SK-N-SH (cell line): Measurements from ENCODE around the gene PTGFRN. TPM values are rescaled to one million over a fixed set of nuclear protein-coding genes. Genes with fewer than 3 reads are reported as not detected.

ENCODE experiments used
- CTCF ChIA-PET: fragments of 300-600, 350-600 bp; formaldehyde crosslinking; extraction: SDS; loops from one replicate; lab custom pipeline; 2021; lab: Yijun Ruan, JAX
- POLR2A ChIA-PET: fragments of 350-600 bp; sonication (Branson Sonifier 250); formaldehyde crosslinking; extraction: SDS; loops from one replicate; lab custom pipeline; 2020; ENCODE audit warnings: antibody characterized with exemption, inconsistent platforms; lab: Yijun Ruan, JAX
- DNase-seq: peaks from one replicate; pipeline ENCODE4 v3.0.0; 2012
- H2AFZ ChIP-seq: fragments of 200-600 bp; sonication (generic); 2 replicates; pipeline ENCODE4 v1.8.1; 2016; ENCODE audit warnings: antibody characterized with exemption, mild to moderate bottlenecking, low read depth
- H3F3A ChIP-seq: fragments of 200-600 bp; sonication (generic); replicated peaks from 2 replicates; pipeline ENCODE3; 2016; ENCODE audit warnings: antibody characterized with exemption, mild to moderate bottlenecking; ENCODE audit not compliant: insufficient read depth
- H3K27ac ChIP-seq, 2 experiments: fragments of 200-500 bp in 1 of 2; fragments of 200-600 bp in 1 of 2; sonication (Bioruptor generic) in 1 of 2; sonication (generic), shearing (Covaris generic) in 1 of 2; 2 replicates each; pipeline versions ENCODE4 v1.5.1 to v1.6.1; 2014 to 2016; ENCODE audit warnings: low read depth in 2 of 2, inconsistent platforms in 1 of 2, low read length in 1 of 2, mild to moderate bottlenecking in 1 of 2, mixed read lengths in 1 of 2
- H3K27me3 ChIP-seq: fragments of 200-600 bp; sonication (generic), shearing (Covaris generic); 2 replicates; pipeline ENCODE4 v1.6.1; 2016; ENCODE audit warnings: mixed run types; ENCODE audit not compliant: insufficient read depth
- H3K36me3 ChIP-seq, 2 experiments: fragments of 200-500 bp in 1 of 2; fragments of 200-600 bp in 1 of 2; sonication (Bioruptor generic) in 1 of 2; sonication (generic) in 1 of 2; replicated peaks in 1 of 2; 2 replicates each; pipeline versions ENCODE3 to v1.5.1; 2014 to 2016; ENCODE audit warnings: low read length in 1 of 2, mild to moderate bottlenecking in 1 of 2; ENCODE audit not compliant: insufficient read depth in 2 of 2, control insufficient read depth in 1 of 2
- H3K4me1 ChIP-seq, 2 experiments: fragments of 200-500 bp in 1 of 2; fragments of 200-600 bp in 1 of 2; sonication (Bioruptor generic) in 1 of 2; sonication (generic), shearing (Covaris generic) in 1 of 2; 2 replicates each; pipeline versions ENCODE4 v1.5.1 to v1.6.1; 2014 to 2016; ENCODE audit warnings: low read depth in 1 of 2, low read length in 1 of 2, mixed run types in 1 of 2; ENCODE audit not compliant: insufficient read depth in 2 of 2, control insufficient read depth in 1 of 2
- H3K4me2 ChIP-seq: fragments of 200-600 bp; sonication (generic), shearing (Covaris generic); 2 replicates; pipeline ENCODE4 v1.6.1; 2017; ENCODE audit warnings: mixed run types
- H3K4me3 ChIP-seq, 2 experiments: fragments of 200-500 bp in 1 of 2; fragments of 200-600 bp in 1 of 2; sonication (Bioruptor generic) in 1 of 2; sonication (generic), shearing (Covaris generic) in 1 of 2; 2 replicates each; pipeline versions ENCODE4 v1.5.1 to v1.8.1; 2014 to 2016; ENCODE audit warnings: low read depth in 2 of 2, inconsistent platforms in 1 of 2, low read length in 1 of 2, mild to moderate bottlenecking in 1 of 2, mixed read lengths in 1 of 2, moderate library complexity in 1 of 2
- H3K79me2 ChIP-seq: fragments of 200-600 bp; sonication (generic); 2 replicates; pipeline ENCODE4 v1.8.1; 2017; ENCODE audit warnings: mild to moderate bottlenecking; ENCODE audit not compliant: insufficient read depth
- H3K9ac ChIP-seq: fragments of 200-600 bp; sonication (generic); 2 replicates; pipeline ENCODE4 v1.6.1; 2017; ENCODE audit warnings: mixed run types
- H3K9me2 ChIP-seq: fragments of 200-600 bp; sonication (generic); 2 replicates; pipeline ENCODE4 v1.6.1; 2017; ENCODE audit warnings: mixed run types
- H3K9me3 ChIP-seq: fragments of 200-600 bp; sonication (generic); 2 replicates; pipeline ENCODE4 v1.6.1; 2017; ENCODE audit warnings: mixed run types, mild to moderate bottlenecking, moderate library complexity
- H4K20me1 ChIP-seq: fragments of 200-600 bp; sonication (generic); 2 replicates; pipeline ENCODE4 v1.6.1; 2017; ENCODE audit warnings: mild to moderate bottlenecking, mixed run types; ENCODE audit not compliant: insufficient read depth
- CHD2 ChIP-seq: fragments of 150-350 bp; IDR thresholded peaks from 2 replicates; pipeline ENCODE4 v1.6.1; 2018; ENCODE audit warnings: low read length; ENCODE audit not compliant: partially characterized antibody
- ELF1 ChIP-seq: IDR thresholded peaks from 2 replicates; pipeline ENCODE4 v1.4.0; 2012
- EP300 ChIP-seq, 2 experiments: IDR thresholded peaks; 2 replicates each; pipeline versions ENCODE4 v1.4.0 to v1.6.1; 2012; ENCODE audit warnings: borderline replicate concordance in 1 of 2, low read depth in 1 of 2, low read length in 1 of 2
- FOSL2 ChIP-seq: IDR thresholded peaks from 2 replicates; pipeline ENCODE4 v1.4.0; 2012; ENCODE audit warnings: low read depth, mild to moderate bottlenecking, moderate library complexity, borderline replicate concordance
- FOXM1 ChIP-seq: IDR thresholded peaks from 2 replicates; pipeline ENCODE4 v1.4.0; 2012; ENCODE audit warnings: low read depth, mild to moderate bottlenecking
- GATA2 ChIP-seq: sonication (generic); formaldehyde crosslinking; IDR thresholded peaks from 2 replicates; pipeline ENCODE4 v1.5.0; 2020; ENCODE audit warnings: mild to moderate bottlenecking, missing genetic modification reagents
- JUND ChIP-seq: IDR thresholded peaks from 2 replicates; pipeline ENCODE4 v1.4.0; 2012
- MXI1 ChIP-seq: IDR thresholded peaks from 2 replicates; pipeline ENCODE4 v1.6.1; 2012; ENCODE audit warnings: mild to moderate bottlenecking, low read depth, low read length, improper control_type of control experiment
- POLR2AphosphoS5 ChIP-seq: IDR thresholded peaks from 2 replicates; pipeline ENCODE4 v1.6.1; 2012; ENCODE audit warnings: low read depth, low read length
- RFX5 ChIP-seq: IDR thresholded peaks from 2 replicates; pipeline ENCODE4 v1.6.1; 2012; ENCODE audit warnings: mild to moderate bottlenecking, improper control_type of control experiment, low read length
- SIN3A ChIP-seq: IDR thresholded peaks from 2 replicates; pipeline ENCODE4 v1.6.1; 2012; ENCODE audit warnings: low read depth, mild to moderate bottlenecking, low read length, moderate library complexity, borderline replicate concordance
- TEAD4 ChIP-seq: IDR thresholded peaks from 2 replicates; pipeline ENCODE4 v1.4.0; 2012; ENCODE audit warnings: mild to moderate bottlenecking, borderline replicate concordance; ENCODE audit not compliant: insufficient read depth
- YY1 ChIP-seq: IDR thresholded peaks from 2 replicates; pipeline ENCODE4 v1.4.0; 2012; ENCODE audit warnings: low read depth, mild to moderate bottlenecking
- polyA plus RNA-seq, 3 experiments: library from polyadenylated mRNA; depleted of rRNA; stranded (reverse); fragments of >200 nt; gene quantifications; 2 replicates each; pipeline ENCODE4 v1.2.3, GENCODE V29; 2012
- TF ChIP-seq, protein P1 (sequence below): IDR thresholded peaks from 2 replicates; pipeline ENCODE4 v1.4.0; 2012; ENCODE audit warnings: low read depth, borderline replicate concordance
- TF ChIP-seq, protein P2 (sequence below): fragments of 200-600 bp; sonication (generic); IDR thresholded peaks from 2 replicates; pipeline ENCODE4 v1.6.1; 2017; ENCODE audit warnings: antibody characterized with exemption, mild to moderate bottlenecking, moderate library complexity

PTGFRN gene
- polyA plus RNA-seq, 1 of the 3 experiments (the other 2 are of a cell fraction), result 22.4 TPM

DNA sequence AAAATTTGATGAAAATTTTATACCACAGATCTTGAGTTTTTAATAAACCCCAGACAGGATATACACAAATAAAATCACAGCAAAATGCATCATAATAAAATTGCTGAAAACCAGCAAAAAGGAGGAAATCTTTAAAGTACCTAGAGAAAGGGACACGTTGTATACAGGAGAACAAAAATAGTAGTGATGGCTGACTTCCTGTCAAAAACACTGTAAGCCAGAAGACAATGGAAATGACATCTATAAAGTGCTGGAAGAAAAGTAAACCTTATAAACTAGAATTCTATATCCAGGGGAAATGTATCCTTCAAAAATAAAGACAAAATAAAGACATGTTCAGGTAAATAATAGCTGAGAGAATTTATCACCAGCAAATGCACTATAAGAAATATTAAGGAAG lies 14.6 kb upstream of the PTGFRN start (continued):
- no peak for TF ChIP-seq POLR2AphosphoS5
- no peak for TF ChIP-seq TEAD4
- TF ChIP-seq FOSL2, result no peak

DNA sequence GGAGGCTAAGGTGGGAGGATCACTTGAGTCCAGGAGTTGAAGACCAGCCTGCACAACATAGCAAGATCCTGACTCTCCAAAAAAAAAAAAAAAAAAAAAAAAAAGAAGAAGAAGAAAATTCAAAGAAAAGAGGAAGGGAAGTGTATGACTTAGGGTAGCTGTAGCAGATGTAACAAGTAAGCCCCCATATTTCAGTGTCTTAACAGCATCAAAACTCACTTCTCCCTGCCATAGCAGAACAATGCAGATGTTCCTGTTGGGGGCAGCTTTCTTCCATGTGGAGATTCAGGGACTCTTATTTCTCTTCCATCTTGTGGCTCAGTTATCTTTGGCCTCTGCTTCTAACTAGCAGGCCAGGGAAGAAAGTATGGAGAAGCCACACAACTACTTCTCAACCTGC lies 10.2 kb upstream of the PTGFRN start:
- H3K9ac ChIP-seq, result no peak overlapping the region
- no peak overlapping the region for H3K4me3 ChIP-seq
- TF ChIP-seq CHD2 (no peak), FOXM1 (no peak), GATA2 (CRISPR knock-in tag) (no peak), YY1 (no peak), RFX5 (no peak), TEAD4 (no peak), ELF1 (no peak), SIN3A (no peak), JUND (no peak), FOSL2 (no peak), MXI1 (no peak), EP300 (IDR thresholded peaks at IDR 0.05; ENCODE audit: borderline replicate concordance in 1 of 2, low read depth in 1 of 2, low read length in 1 of 2) (no peak)
- TF ChIP-seq, protein P1, sequence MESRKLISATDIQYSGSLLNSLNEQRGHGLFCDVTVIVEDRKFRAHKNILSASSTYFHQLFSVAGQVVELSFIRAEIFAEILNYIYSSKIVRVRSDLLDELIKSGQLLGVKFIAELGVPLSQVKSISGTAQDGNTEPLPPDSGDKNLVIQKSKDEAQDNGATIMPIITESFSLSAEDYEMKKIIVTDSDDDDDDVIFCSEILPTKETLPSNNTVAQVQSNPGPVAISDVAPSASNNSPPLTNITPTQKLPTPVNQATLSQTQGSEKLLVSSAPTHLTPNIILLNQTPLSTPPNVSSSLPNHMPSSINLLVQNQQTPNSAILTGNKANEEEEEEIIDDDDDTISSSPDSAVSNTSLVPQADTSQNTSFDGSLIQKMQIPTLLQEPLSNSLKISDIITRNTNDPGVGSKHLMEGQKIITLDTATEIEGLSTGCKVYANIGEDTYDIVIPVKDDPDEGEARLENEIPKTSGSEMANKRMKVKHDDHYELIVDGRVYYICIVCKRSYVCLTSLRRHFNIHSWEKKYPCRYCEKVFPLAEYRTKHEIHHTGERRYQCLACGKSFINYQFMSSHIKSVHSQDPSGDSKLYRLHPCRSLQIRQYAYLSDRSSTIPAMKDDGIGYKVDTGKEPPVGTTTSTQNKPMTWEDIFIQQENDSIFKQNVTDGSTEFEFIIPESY, result no peak
- TF ChIP-seq, protein P2, sequence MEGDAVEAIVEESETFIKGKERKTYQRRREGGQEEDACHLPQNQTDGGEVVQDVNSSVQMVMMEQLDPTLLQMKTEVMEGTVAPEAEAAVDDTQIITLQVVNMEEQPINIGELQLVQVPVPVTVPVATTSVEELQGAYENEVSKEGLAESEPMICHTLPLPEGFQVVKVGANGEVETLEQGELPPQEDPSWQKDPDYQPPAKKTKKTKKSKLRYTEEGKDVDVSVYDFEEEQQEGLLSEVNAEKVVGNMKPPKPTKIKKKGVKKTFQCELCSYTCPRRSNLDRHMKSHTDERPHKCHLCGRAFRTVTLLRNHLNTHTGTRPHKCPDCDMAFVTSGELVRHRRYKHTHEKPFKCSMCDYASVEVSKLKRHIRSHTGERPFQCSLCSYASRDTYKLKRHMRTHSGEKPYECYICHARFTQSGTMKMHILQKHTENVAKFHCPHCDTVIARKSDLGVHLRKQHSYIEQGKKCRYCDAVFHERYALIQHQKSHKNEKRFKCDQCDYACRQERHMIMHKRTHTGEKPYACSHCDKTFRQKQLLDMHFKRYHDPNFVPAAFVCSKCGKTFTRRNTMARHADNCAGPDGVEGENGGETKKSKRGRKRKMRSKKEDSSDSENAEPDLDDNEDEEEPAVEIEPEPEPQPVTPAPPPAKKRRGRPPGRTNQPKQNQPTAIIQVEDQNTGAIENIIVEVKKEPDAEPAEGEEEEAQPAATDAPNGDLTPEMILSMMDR, result no peak
- H3K9me2 ChIP-seq, result no peaks in the 10 kb centered on the region
- H4K20me1 ChIP-seq, result no peaks in the 10 kb centered on the region
- no peaks in the 10 kb centered on the region for H3F3A ChIP-seq
- H3K4me2 ChIP-seq, result no peak overlapping the region
- no peaks in the 10 kb centered on the region for H3K36me3 ChIP-seq
- no peaks in the 10 kb centered on the region for H3K79me2 ChIP-seq
- H3K27me3 ChIP-seq, result 0 out of 2 replicates have a peak, but pooled peaks cover 9% of the 10 kb centered on the region
- peaks cover 6% of the 10 kb centered on the region; the same call in 1 of the 2 replicates for H3K9me3 ChIP-seq
- no peak overlapping the region for H2AFZ ChIP-seq
- no peak overlapping the region for H3K27ac ChIP-seq
- DNase-seq, result no peak
- no peaks in the 10 kb centered on the region for H3K4me1 ChIP-seq
- CTCF ChIA-PET, result no interaction called here
- POLR2A ChIA-PET, result no interaction called here
